NCI-H1105 (cell line): ENCODE measurements around the gene TSPAN4.

ENCODE experiments used
- DNase-seq: peaks from one replicate; lab custom pipeline; 2025; lab: John Stamatoyannopoulos, UW

The TSPAN4 gene

DNA sequence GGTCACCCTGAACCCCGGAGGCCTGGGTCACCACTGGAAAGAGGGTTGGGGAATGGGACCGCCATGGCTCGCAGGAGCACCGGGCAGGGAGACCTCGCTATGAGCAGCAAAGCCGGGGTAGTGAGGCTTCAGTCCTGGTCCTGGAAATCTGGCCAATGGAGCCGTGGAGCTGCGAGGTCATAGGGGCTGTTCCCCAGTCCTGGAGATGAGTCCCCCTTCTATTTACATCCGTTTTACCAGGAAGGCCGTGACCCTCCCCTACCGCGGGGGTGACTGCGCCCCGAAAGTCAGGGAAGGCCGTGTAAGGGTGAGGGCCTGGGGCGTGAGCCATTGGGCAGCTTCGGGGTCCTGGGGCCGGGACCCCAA is 38.1 kb upstream of the TSPAN4 start:
- DNase-seq = peak; percentile 37

DNA sequence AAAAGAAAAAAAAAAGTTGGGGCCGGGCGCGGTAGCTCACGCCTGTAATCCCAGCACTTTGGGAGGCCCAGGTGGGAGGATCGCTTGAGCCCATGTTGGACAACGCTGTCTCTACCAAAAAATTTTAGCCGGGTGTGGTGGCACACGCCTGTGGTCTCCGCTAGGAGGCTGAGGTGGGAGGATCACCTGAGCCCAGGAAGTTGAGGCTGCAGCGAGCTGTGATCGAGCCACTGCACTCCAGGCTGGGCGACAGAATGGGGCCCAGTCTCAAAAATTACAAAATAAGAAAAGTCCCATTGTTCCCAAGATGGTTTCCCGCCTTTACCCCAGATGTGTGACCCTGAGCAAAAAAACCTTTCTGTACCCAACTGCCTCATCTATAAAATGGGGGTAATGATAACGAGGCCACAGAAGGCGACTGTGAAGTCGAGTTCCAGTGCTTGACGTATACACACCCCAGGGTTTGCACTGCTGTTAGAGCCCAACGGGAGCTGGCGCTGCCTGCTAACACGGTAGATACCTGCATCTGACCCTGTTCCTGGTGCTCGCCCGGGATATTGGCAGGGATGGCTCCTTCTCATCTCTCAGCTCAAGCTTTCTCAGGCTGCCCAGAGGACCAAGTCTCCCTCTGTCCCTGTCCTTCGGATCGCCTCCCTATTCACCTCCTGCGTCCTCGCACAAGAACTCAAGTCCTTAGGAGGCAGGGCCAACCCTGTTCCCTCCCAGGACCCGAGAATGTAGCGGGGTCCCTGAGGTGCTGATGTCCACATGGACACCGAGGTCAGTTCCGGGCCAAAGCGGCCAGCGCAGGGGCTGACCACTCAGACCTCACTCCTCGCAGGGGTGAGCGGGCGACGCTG is 34.0 kb upstream of the TSPAN4 start:
- no peak for DNase-seq

DNA sequence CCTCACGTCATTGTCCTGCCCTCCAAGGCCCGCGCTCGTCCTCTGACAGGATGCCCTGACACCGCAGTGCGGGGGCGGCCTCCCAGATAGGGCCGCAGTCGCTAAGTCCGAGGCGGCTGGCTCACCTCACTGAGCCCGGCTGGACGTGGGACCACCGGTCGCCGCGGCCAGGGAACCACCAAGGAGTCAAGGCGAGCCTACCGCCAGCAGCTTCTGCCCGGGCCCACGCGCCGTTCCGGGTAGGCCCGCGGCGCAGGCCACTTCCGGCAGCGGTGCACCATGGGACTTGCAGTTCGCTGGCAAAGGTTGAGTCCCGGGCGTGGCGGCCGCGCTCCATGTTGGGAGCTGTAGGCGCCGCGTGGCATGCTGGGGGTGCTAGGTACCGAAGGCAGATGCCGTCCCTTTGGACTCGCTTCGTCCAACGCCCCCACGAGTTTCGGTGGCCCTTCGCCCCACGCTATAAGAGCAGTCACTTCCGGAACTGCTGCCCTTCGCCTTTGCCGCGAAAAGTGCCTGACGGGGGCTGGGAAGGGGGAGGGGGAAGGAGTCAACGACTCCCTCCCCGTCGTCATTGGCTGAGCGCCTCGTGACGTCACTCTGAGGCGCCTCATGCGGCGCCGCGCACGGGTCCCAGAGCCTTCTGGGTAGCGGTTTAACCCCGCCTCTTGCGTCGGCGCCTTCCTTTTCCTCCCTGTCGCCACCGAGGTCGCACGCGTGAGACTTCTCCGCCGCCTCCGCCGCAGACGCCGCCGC is 33.2 kb upstream of the TSPAN4 start, which contains the start of gene RPLP2:
TSS of gene RPLP2 (plus strand) at position 681 of the 753 bp plus-strand sequence. CDS start 268 bp downstream, outside the sequence.
- peak; percentile 96 for DNase-seq

DNA sequence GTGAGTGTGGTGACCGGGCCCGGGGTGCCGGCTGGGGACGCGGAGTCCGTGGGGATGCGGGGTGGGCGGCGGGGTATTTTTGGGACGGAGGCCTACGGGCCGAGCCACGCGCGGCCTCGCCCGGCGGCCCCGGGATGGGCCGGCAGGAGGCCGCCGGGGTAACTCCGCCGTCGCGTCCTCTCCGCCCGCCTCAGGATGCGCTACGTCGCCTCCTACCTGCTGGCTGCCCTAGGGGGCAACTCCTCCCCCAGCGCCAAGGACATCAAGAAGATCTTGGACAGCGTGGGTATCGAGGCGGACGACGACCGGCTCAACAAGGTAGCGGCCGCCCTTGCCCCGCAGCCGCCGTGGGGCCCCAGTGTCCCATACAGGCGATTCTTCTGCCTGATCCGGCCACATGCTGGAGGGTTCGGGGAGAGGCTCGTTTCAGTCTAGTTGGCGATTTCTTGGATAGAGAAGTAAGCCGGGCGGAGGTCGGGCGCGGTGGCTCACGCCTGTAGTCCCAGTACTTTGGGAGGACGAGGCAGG is 32.5 kb upstream of the TSPAN4 start:
- no peak for DNase-seq

DNA sequence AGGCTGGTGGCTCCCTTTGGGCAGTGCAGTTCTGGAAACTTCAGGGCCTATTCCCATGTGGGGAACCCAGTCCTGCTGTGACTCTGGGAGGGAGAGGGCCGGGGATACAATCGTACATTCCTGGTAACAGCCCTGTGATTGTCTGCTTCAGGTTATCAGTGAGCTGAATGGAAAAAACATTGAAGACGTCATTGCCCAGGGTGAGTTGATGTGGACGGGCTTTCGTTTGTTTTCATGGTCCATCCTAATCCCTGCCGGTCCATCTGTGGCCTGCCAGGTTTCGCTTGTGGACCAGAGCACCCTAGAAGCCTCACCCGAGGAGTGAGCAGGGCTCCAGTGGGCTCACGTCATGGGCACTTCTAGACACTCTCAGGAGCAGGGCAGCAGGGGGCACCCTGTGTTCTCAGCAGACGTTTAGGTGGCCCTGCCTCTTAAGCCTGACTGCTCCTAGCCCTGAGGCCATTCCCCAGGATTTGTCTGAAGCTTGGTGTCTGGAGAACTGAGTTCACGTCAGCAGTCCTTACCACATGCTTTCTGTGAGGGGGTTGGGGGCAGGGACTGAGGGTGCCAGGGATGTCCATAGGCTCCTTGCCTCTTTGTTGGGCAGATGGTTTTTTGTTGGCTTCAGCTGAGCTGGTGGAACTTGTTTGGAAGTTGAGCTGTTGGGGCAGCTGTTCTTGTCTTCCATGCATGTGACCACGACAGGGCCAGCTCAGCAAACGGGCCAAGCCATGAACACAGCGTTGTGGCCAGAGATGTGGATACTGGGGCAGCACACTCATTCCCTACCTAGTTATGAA is 31.0 kb upstream of the TSPAN4 start:
- DNase-seq = no peak

DNA sequence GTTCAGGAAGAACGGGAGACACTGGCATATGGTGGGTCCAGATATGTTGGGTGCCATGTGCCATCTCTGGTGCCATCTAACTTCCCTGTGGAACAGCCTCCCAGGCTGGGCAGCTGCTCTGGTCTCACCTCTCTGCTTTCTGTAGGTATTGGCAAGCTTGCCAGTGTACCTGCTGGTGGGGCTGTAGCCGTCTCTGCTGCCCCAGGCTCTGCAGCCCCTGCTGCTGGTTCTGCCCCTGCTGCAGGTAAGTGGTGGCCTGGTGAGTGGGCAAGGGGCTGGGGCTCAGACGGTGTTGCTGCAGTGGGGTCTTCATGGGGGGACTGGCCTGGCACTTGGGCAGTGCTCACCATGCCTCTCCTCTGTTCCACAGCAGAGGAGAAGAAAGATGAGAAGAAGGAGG is 30.3 kb upstream of the TSPAN4 start:
- no peak for DNase-seq

DNA sequence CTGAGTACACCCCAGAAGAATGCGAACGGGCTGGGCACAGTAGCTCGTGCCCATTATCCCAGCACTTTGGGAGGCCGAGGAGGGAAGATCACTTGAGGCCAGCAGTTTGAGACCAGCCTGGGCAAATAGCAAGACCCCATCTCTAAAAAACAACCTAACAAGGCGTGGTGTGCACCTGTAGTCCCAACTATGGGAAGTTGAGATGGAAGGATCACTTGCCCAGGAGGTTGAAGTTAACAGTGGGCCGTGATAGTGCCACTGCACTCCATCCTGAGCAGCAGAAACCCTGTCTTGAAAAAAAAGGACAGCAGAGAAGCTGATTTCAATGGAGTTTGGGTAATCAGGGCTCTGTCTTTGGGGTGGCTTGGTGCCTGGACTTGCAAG is 29.6 kb upstream of the TSPAN4 start:
- no peak for DNase-seq

DNA sequence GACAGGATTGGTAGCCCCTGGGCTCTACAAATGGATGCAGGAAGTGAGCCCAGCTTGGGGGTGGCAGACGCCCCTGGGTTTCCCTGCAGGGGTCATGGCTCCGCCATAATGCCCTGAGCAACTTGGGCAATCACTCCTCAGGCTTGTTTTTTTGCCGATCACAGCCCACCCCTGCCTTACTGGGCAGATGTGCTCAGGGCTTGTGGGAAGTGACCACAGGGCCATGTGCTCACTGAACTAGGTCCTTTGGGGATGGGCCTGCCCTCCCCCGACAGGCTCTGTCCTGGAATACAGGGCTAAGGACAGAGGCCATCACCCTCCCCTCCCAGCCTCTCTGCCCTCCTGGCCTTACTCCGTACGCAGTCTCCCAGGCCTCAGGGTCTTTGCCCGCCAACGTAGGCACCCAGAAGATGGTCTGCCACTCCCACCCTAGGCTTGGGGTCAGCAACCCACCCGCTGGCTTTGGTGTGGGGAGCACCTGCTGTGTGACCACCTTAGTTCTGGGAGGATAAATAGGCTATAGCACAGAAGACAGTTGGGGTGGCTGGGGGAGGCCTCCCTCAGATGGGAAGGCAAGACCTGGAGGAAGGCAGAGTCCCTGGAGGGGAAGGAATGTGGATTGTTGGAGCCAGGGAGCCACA is 29.1 kb upstream of the TSPAN4 start:
- no peak for DNase-seq

DNA sequence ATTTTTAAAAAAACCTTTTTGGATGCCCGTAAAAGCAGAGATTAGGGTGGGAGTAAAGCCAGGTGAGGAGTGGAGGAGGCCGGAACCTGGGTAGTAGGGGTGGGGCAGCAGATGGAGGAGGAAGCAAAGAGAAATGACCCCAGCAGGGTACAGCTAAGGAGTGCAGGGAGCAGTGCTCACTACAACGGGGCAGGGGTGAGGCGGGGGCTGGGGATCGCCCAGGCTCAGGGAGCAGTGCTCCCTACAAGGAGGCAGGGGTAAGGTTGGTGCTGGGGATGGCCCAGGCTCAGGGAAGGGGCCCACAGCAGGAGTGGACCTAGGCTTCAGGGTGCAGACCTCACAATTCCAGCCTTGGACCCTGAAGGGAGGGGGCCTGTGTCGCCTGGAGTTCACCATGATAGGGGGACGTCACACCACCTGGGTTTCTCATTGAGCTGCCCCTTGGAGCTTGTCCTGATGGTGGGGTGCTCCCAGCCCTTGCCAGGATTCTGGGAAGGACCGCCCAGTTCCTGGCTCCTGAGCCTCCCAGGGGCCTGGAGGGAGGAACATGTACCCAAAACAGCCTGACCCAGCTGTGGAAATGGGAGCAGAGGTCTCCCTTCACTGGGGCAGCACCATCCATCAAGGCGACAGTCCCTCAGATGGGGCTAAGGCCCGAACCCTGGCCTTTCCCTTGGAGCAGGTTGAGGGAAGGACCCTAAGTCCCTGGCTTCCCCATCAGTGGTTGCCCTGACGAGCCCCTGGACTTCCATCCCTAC is 26.8 kb upstream of the TSPAN4 start:
- DNase-seq = no peak

DNA sequence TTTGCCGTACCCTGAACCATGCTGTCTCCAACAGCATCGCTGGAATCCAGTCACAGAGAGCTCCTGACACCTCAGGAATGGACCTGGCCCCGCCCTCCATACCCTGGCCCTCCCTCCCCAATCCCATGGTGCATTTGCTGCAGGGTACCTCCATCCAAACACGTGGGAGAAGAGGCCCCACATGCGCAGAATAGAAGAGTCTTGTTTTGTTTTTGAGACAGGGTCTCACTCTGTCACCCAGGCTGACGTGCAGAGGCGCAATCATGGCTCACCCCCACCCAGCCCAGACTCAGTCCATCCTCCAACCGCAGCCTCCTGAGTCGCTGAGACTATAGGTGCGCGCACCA is 26.2 kb upstream of the TSPAN4 start:
- DNase-seq = no peak

DNA sequence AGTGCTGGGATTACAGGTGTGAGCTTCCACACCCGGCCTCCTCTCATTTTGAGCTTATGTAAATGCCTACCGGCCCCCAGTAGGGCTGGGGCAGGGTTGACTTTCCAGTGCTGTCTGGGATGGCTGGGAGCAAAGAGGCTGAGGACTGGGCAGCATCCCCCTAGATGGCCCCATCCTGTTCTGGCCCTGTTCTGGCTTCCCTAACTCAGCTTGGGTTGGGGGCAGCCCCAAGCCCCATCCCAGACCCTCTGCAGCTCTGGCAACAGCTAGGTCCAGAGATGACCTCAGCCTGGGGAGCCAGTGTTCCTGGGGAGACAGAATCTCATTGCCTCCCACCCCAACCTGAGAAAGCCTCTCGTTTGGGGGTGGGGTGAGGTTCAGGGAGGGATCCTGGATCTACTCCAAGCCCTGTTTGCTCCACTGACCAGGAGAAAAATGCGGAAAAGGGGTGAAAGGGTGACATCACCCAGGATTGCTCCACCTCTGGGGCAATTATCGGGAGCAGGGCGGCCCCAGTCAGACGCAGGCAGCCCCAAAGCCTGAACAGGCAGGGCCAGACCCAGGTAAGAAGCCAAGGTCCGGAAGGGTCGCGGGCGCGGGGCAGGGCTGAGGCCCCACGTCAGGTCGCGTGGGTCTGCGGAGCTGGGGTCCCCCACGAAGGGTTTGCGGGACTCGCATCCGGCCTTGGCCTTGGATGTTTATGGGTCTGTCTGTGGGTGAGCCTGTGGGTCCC is 24.1 kb upstream of the TSPAN4 start, which contains the start of gene PNPLA2:
TSS of gene PNPLA2 (plus strand) at position 519 of the 733 bp plus-strand sequence. CDS start 805 bp downstream, outside the sequence.
- no peak for DNase-seq

DNA sequence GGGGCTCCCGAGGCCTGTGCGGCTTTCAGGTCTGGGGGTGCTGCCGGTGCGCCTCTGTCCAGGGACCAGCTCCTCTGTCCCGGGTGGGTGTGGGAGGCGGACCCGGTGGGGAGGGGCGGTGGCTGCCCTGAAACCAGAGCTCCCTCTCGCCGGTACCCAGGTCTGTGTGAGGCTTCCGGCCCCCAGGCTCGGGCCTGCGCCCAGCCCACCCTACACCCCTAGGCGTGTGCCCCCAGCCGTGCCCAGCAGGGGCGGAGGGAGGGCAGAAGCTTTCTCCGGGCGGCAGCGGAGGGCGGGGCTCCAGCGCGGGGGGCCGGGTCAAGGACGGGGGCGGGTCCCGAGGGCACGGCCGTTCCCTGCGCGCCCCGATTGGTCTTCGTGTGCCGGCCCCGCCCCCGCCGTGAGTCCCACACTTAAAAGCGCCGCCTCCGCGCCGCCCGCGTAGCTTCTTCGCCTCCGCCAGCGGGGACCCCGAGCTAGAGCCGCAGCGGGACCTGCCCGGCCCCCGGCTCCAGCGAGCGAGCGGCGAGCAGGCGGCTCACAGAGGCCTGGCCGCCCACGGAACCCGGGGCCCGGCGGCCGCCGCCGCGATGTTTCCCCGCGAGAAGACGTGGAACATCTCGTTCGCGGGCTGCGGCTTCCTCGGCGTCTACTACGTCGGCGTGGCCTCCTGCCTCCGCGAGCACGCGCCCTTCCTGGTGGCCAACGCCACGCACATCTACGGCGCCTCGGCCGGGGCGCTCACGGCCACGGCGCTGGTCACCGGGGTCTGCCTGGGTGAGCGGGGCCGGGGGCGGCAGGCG is 23.3 kb upstream of the TSPAN4 start:
- DNase-seq = peak; percentile 91

DNA sequence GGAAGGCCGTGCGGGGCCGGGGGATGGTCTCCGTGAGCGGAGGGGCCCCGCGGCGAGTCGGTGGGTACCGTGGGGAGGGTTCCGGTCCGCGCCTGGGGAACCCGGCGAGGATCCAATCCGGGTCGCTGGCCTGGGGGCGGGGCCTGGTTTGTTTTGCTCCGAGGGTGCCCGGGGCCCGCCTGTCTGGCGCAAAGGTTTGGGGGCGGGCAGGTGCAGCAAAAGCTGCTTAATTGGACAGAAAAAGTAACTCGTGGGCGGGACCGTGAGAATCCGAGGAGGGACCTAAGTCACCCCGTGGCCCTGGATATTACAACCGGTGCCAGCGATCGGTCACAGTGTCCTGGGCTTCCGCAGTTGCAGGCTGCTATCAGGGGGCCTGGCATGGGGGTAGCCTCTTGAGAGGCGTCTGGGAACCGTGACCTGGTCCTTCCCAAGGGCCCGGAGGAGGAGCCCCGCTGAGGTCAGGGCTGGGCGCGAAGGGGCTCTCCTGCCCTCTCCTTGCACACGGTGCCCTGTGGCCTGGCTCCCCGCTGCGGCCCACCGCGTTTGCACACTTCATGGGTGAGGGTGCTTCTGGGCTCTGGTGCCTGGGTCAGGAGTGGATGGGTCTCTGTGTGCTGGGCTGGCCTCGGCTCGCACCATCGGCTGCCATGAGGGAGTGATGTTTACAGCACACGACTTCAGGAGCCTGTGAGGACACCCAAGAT is 22.6 kb upstream of the TSPAN4 start:
- peak; percentile 94 for DNase-seq

DNA sequence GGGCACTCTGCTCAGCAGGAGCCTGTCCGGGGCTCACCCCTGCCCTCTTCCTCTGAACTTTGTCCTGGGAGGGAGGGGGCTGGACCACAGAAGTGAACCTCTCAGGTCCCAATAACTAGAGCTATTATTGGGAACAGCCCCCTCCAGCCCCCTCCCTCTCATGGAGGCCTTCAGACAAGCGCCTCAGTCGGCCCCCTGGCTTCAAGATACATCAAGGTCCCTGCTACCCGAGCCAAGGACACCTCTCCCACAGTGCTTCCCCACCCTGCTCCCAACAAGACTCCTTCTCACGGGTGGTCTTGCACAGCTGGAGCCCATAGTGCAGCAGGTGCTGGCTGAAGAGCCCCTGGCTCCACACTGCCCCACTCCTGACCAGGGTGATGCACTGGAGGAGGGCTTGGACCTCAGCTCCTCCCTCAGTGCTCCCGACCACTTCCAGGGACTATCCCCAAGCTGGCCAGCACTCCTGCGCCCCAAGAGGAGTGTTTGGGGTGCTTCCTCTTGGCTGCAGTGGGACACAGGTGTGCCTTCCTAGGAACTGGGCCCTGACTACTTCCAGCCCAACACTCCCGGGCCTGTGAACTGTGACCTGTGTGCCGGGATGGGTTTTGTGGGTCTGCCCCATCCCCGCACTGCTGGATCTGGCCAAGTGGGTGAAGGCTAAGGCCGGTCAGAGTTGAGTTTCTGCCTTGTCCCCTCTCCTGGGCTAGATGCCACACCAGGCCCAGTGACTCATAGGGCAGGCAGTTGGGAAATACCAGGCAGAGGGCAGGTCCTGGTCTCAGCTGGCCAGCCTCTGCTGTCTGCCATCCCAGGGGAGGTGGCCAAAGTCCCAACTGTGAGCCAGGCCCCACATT is 21.8 kb upstream of the TSPAN4 start:
- DNase-seq = no peak

DNA sequence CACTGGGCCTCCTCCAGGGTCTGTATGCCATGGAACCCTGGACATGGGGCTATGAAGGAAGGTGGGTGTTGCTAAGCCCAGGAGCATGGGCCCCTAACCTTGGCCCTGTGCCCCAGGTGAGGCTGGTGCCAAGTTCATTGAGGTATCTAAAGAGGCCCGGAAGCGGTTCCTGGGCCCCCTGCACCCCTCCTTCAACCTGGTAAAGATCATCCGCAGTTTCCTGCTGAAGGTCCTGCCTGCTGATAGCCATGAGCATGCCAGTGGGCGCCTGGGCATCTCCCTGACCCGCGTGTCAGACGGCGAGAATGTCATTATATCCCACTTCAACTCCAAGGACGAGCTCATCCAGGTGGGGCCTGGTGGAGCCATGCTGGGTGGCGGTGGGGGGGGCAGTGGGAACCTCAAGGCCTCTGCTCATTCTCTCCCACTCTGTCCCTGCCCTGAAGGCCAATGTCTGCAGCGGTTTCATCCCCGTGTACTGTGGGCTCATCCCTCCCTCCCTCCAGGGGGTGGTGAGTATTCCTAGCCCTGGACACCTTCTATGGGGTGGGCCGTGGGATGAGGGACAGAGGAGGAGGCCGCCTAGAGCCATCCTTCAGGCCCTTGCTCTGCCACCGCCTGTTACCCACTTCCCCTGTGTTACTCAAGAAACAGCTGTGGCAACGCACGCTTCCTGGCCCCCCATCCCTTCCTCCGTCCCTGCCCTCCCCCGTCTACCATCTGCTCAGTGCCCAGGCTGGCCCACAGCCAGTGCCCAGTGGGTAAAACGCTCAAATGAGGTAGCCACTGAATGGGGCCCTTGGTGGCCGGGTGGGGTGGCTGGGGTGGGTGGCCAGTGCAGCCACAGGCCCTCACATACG is 20.9 kb upstream of the TSPAN4 start:
- DNase-seq = no peak

DNA sequence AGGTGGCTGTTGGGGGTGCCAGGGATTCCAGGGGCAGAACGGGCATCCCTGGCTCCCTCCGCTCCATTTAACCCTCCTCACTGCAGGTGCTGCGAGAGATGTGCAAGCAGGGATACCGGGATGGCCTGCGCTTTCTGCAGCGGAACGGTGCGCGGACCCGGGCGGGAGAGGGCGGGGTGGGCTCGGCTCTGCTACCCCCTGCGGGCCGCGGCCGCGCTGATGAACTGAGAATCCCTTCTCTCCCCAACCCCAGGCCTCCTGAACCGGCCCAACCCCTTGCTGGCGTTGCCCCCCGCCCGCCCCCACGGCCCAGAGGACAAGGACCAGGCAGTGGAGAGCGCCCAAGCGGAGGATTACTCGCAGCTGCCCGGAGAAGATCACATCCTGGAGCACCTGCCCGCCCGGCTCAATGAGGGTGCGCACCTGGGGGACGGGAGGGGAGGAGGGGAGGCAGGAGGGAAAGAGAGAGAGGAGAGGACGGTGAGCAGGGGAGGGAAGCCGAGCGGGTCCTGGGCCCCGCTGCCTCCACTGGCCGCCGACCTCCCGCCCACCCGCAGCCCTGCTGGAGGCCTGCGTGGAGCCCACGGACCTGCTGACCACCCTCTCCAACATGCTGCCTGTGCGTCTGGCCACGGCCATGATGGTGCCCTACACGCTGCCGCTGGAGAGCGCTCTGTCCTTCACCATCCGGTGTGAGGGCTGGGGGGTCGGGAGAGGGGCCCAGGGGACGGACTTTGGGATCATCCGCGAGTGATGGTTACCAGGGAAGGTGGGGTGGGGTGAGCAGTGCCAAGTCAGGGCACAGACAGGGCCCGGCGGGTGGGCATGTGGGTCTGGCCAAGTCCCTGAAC is 19.0 kb upstream of the TSPAN4 start:
- peak; percentile 58 for DNase-seq
